Measurements from ENCODE around the gene BRPF3.

BRPF3 gene

GRCh38 chr6:36276581-36277536 lies 80.3 kb downstream of the BRPF3 start:
- no peak overlapping the region for H3K4me3 ChIP-seq (ENCODE audit: control insufficient read depth, low read depth, low read length)
- TF ChIP-seq CTCF (IDR thresholded peaks at IDR 0.05; ENCODE audit: control insufficient read depth, insufficient read depth, low read depth, low read length, missing control alignments) = no peak
- DNase-seq (ENCODE audit: low read depth) = no peak

- DNase-seq (ENCODE audit: low read depth) = no peak
- no peak overlapping the region for H3K4me3 ChIP-seq (ENCODE audit: control insufficient read depth, low read depth, low read length)
- TF ChIP-seq CTCF (IDR thresholded peaks at IDR 0.05; ENCODE audit: control insufficient read depth, insufficient read depth, low read depth, low read length, missing control alignments) = no peak
These were observed 81.5 kb downstream of the BRPF3 start for GRCh38 chr6:36277946-36278470.

- H3K4me3 ChIP-seq (ENCODE audit: control insufficient read depth, low read depth, low read length) = no peak overlapping the region
- DNase-seq (ENCODE audit: low read depth) = no peak
- TF ChIP-seq CTCF (IDR thresholded peaks at IDR 0.05; ENCODE audit: control insufficient read depth, insufficient read depth, low read depth, low read length, missing control alignments) = no peak
These were observed 83.9 kb downstream of the BRPF3 start for GRCh38 chr6:36280467-36280866.

GRCh38 chr6:36280983-36281382 lies 84.4 kb downstream of the BRPF3 start:
- no peak for DNase-seq (ENCODE audit: low read depth)
- no peak for TF ChIP-seq CTCF (IDR thresholded peaks at IDR 0.05; ENCODE audit: control insufficient read depth, insufficient read depth, low read depth, low read length, missing control alignments)
- no peak overlapping the region for H3K4me3 ChIP-seq (ENCODE audit: control insufficient read depth, low read depth, low read length)
